ENCODE results near the gene RIBC1.
"Not testable (repeated sequence)": the region's sequence is repeated elsewhere in the genome, so short reads cannot be mapped to it uniquely, and the experiment has no call there.

The RIBC1 gene

DNA sequence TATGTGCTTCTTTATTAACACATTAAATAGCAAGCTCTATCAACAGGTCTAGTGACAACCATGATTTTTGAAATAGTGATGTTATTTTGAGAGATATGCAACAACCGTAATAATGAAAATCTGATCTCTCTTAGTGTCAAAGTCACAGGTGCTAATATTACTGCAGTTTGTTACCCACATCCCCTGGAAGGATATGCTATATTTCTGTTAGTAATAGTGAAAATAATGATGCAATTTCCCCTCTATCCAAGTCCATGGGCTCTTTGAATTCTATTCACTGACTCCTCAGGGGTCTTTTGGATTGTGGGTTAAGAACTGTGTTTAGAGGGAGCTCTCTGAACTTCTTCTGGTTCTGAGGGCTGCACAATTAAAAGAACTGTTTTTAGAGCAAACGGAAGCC, 14.5 kb downstream of the RIBC1 start:
- no peak for DNase-seq

GRCh38 chrX:53438174-53438831, 15.6 kb downstream of the RIBC1 start:
- no peak for DNase-seq

DNA sequence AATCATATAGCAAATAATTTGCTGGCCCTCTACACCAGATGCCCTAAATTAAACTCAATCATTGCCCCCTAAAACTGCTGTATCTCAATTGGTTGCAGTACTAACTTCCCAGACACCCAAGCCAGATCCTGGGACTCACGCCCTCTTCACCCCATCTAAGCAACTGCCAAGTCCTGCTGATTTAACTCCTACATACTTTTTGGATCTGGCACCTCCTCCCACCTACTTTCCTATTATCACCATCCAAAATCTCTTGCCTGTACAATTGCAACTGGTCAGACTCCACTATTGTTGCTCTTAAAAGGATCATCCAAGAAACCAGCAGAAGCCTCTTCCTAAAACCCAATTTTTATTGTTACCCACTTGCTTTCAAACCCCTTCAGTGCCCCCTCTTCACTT, 16.2 kb downstream of the RIBC1 start:
- DNase-seq, result no peak

DNA sequence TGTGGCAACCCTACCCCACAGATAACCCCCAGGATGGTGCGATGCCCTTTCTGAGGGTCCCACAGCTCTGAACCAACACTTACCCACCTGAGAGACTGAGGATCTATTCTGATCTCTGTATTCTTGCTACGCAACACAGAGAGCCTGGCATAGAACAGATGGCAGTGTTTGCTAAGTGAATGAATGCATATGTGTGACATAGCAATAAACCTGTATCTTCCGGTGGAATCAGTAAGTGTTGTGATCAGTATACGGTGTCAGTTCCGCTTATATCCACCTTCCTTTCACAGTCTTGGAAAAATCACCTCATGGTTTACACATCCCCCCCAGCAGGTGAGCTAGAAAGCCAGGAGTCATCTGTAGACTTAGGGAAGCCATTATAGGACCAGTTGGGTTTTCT, 17.4 kb downstream of the RIBC1 start:
- peak; percentile 9 to 32 for DNase-seq

GRCh38 chrX:53440621-53441517, 18.2 kb downstream of the RIBC1 start:
- peak; percentile 51 to 72 for DNase-seq

DNA sequence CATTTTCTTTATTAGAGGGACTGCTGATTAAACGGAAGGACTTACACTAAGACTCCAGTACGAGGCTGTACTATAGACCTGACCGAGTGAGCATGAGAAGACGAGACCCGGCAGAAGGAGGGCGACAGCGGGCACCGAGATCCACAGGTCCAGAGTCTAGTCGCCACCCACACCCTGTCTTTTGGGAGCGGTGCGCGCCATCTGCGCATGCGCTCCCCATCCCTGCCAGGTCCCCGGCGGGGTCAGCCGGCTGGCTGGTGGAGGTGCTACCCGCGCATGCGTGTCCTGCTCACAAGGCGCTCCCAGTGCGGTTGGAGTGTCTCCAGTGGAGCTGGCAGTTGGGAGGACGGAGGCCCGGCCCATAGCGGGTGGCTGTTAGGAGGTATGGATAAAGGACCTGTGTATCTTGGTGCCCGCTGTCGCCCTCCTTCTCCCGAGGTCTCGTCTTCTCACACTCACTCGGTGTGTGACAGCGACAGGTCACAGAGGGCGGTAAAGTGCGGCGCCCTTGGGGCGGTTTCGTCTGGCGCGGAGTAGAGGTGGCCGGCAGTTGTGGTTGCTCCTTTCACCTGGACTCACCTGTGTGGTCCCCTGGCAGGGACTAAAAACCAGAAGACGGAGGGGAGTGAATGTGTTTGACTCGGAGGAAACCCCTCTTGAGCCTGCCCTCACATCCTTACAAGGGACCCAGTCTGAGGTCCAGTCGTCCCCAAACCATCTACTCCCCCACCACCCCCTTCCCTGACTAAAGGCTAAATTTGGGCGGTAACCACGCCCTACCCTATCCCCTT, 19.1 kb downstream of the RIBC1 start:
- peak; percentile 55 to 73 for DNase-seq

GRCh38 chrX:53442322-53442631, 19.6 kb downstream of the RIBC1 start:
- peak; percentile 29 to 36 for DNase-seq

DNA sequence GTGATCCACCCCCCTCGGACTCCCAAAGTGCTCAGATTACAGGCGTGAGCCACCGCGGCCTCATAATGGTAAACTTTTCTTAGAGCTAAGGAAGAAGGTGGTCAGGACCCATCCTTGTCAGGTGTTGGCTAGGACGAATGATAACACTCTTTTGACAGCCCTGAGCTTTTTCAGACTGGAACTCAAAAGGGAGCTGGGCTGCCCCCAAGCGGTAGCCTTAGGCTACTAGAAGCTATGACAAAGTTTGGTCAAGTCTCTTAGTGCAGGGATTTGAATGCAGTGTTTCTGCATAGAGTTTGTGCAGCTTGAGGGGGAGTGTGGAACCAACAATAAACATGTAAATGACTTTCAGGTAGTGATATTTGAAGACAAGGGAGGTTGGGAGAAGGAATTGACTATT, 23.3 kb downstream of the RIBC1 start:
- DNase-seq, result peak; percentile 25 to 41

DNA sequence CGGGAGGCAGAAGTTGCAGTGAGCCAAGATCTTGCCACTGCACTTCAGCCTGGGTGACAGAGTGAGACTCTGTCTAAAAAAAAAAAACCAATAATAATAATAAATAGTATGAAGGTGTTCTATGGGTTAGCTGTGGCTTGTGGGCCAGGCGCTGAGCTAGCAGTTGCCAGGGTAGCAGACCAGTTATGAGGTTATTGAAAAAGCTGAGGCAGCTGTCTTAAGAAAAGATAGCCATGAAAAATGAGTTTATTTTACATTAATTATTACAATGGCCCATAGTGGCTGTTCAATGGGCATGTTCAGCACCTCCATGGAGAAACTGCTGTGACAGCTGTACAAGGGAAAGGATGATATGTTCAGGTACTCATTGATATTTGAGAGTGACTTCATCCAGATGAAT, 24.8 kb downstream of the RIBC1 start:
- no peak for DNase-seq

DNA sequence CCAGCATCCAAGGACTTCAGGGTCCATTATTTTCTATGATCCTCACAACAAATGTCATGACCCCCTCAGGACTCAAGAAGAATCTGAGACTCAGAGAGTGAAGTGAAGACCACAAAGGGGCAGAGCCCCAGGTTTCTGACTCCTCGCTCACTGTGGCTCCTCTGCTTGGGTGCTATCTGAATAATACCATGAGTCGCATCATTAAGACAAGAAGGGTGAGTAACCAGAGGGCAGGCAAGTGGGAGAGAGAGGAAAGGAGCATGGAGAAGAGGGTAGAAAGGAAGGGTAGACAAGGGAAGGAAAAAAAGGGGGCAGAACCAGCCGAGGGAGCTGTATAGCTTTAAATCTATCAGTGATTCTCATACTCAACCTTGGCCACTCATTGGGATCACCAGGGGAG, 27.0 kb downstream of the RIBC1 start:
- DNase-seq, result no peak

- DNase-seq, result no peak
Measured at GRCh38 chrX:53452812-53453211, 30.1 kb downstream of the RIBC1 start.

DNA sequence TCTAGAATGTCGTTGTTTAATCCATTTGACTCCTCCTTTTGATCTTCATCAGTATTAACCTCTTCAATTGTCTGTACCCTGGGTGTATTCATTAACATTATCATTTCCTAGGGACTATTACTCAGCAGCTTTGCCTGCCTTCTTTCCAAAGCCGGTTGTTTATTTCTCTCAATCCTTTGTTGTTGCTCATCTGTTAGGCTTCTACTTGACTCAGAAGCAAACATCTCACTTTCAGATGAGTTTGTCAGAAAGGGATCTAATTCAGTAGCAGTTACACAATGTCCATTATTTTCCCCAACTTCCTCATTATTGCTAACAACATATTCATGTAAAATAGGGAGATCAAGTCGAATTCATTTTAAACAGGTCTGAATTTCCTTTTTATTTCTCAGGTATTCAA, 33.6 kb downstream of the RIBC1 start:
- DNase-seq, result peak in 1 of 2 experiments; percentile 37

- no peak for DNase-seq
Measured at GRCh38 chrX:53458082-53458481, 35.4 kb downstream of the RIBC1 start.

DNA sequence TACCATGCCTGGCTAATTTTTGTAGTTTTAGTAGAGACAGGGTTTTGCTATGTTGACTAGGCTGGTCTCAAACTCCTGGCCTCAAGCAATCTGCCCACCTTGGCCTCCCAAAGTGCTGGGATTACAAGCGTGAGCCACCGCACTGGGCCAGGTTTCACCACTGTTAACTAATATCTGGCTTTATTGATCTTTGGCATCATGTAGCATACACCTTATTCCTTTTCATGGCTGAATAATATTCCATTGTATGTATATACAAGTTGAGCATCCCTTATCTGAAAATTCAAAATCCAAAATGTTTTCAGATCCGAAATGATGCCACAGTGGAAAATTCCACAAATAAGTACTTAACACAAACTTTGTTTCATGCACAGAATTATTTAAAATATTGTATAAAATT, 46.0 kb downstream of the RIBC1 start:
- DNase-seq, result not testable (repeated sequence)

DNA sequence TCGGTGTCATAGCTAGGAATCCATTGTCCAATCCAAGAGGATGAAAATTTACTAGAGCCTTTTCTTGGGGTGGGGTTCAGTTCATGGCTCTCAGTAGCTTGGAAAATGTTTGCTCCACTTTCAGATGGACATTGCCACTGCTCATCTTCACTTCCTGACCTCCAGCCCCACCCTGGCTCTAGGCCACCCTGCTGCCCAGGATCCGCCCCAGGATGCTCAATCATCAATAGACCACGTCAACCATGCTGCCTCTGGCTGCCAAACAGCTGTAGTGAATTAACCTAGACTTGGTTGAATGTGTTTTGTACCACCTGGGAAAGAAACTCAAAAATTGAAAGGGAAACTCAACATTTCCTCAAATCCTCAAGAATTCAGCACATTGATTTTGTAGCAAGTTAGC, 48.7 kb downstream of the RIBC1 start:
- DNase-seq, result no peak

DNA sequence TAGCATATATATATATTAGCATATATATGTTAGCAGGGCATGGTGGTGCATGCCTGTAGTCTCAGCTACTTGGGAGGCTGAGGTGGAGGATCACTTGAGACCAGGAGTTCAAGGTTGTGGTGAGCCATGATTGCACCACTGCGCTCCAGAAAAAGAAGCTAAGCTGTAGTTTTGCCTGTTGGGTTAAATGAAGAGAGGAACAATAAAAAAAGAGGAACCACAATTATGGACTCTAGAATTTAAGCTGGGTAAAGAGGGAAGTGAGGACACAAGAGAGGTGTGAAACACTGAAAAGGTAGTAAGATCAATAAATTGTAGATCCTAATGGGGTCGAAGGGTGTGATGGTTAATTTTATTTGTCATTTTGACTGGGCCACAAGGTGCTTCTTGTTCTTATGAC, 52.0 kb downstream of the RIBC1 start:
- peak; percentile 58 to 77 for DNase-seq

GRCh38 chrX:53476371-53476770, 53.7 kb downstream of the RIBC1 start:
- no peak for DNase-seq

GRCh38 chrX:53479301-53479700, 56.6 kb downstream of the RIBC1 start:
- no peak for DNase-seq

Data from AML-193 (cell line).